ENCODE measurements around the gene COL9A2.

The COL9A2 gene

DNA sequence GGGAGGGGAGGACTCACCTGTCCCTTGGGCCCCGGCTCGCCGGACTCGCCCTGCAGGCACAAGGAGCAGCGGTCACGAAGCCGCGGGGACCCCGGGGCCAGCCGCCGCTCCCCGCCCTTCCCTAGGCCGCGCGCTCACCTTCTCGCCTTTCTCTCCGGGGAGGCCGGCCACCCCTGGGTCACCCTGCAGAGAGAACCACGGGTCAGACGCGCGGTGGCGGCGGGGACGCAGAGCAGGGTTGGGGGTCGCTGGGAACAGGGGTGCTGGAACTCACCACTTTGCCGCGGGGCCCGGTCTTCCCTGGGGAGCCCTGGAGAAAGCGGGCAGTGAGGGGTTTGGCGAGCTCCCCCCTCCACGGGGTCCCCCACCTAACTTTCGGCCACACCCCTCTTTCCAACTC is 13.3 kb downstream of the COL9A2 start:
- no peak for TF ChIP-seq POLR2A (IDR thresholded peaks at IDR 0.05; ENCODE audit: low read length)
- TF ChIP-seq GATA1 (IDR thresholded peaks at IDR 0.05; ENCODE audit: low read depth, low read length), result no peak
- no peak for DNase-seq

DNA sequence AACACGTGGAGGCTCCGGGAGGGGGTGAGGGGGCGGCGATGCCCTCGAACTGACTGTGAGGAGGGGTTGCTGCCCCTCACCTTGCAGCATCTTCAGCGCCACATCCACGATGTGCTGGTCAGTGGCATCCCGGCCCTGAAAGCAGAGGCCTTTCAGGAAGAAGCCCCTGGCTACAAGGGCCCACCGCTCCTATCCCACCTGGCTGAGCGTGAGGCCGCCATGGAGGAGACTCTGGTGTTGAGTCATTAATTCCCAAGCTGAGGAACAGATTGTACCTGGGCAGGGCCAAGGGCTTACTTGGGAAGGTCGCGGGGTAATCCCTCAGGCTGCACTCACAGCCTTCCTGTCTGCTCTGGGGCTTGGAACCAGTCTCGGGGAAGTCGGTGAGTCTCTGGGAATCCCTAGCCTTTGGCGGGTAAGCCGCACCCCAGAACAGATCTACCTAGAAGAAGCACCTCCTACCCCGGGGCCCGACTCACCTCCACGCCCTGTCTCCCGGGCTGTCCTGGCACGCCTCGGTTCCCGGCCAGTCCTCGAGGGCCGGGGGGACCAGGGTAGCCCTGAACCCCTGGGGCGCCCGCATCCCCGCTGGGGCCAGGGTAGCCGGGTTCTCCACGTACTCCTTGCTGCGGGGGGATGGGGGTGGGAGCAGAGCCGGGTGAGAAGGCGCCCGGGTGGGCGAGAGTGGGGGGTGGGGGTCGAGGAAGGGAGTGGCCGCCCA is 13.9 kb downstream of the COL9A2 start:
- no peak for DNase-seq
- TF ChIP-seq GATA1 (IDR thresholded peaks at IDR 0.05; ENCODE audit: low read depth, low read length), result no peak
- TF ChIP-seq POLR2A (IDR thresholded peaks at IDR 0.05; ENCODE audit: low read length), result no peak

DNA sequence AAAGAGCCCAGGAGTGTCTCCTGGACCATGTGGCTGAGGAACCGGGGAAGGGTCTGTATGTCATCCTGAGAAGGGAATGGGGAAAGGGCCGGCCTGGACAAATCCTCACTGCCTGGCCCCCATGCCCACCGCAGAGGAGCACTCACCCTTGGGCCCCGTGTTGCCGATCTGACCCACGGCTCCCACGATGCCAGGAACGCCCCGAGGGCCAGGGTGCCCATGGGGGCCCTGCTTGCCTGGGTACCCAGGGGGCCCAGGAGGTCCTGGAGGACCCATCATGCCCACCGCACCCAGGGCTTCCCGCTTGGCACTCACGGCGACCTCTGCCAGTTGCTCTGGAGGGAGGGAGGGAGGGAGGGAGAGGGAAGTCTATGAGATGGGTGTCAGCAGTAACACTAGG is 14.6 kb downstream of the COL9A2 start:
- no peak for TF ChIP-seq POLR2A (IDR thresholded peaks at IDR 0.05; ENCODE audit: low read length)
- no peak for TF ChIP-seq GATA1 (IDR thresholded peaks at IDR 0.05; ENCODE audit: low read depth, low read length)
- no peak for DNase-seq

DNA sequence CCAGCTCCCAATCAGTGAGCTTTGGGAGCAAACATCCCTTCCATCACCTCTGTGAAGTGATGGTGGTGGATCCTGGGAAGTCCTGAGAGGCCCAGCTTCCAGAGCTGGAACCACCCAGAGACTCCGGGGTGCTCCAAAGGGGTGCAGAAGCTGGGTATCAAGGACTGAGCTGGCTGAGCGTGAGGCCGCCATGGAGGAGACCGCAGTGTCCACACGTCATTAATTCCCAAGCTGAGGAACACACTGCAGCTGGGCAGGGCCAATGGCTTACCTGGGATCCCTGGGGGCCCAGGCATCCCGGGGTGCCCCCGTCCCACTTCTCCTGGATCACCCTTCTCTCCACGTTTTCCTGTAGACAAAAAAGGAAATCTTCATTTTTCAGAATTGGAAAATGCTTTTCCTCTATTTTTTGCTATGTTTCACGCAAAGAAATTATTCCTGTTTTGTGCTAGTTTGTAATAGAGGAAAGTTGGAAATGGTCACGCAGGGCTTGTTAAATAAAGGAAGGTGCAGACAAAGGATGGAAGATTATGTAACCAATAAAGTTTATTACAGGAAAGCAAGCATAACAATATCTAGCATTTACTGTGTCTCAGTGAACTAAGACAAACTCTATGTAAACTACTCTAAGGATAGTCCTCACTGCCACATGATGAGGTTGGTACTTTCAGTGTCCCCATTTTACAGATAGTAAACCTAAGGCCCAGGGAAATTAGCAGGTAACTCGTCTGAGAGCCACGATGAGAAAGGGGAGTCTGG is 15.4 kb downstream of the COL9A2 start:
- no peak for TF ChIP-seq POLR2A (IDR thresholded peaks at IDR 0.05; ENCODE audit: low read length)
- no peak for TF ChIP-seq GATA1 (IDR thresholded peaks at IDR 0.05; ENCODE audit: low read depth, low read length)
- DNase-seq, result no peak

DNA sequence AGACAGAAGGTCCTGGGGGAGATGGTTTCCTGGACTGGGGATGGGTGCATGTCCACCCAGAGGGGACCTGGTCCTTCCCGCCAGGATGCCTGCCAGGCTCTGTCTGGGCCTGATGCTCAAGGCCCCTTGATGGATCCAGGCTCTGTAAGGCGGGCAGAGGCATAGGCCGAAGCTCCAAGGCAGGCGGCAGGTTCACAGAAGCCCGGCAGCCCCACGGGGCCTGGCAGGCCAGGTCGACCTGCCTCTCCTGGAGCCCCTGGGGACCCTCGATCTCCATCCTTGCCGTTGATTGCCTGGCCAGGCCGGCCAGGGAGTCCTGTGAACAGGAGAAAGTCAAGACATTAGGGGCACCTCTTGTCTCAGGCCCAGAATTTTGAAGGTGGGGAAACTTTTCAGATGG is 16.0 kb downstream of the COL9A2 start:
- TF ChIP-seq POLR2A (IDR thresholded peaks at IDR 0.05; ENCODE audit: low read length) (no peak), GATA1 (IDR thresholded peaks at IDR 0.05; ENCODE audit: low read depth, low read length) (no peak)
- no peak for DNase-seq

DNA sequence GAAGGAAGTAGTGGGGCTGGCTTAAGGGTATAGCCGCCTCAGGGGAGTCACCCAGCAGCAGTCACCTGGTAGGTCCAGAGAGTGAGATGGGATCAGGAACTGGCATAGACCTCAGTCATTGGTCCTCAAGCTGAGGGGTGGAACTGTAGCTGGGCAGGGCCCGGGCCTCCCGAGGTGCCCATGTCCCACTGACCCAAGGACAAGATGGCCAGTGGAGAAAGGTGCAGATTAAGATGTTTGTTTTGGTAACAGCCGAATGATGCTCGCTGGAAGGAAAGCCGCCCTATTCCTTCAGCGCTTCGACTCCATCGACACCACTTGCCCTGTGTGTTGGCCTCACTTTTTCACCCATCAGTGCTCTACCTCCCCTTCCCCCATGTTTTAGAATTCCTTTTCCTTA is 16.4 kb downstream of the COL9A2 start:
- TF ChIP-seq GATA1 (IDR thresholded peaks at IDR 0.05; ENCODE audit: low read depth, low read length) (no peak), POLR2A (IDR thresholded peaks at IDR 0.05; ENCODE audit: low read length) (no peak)
- DNase-seq, result no peak

DNA sequence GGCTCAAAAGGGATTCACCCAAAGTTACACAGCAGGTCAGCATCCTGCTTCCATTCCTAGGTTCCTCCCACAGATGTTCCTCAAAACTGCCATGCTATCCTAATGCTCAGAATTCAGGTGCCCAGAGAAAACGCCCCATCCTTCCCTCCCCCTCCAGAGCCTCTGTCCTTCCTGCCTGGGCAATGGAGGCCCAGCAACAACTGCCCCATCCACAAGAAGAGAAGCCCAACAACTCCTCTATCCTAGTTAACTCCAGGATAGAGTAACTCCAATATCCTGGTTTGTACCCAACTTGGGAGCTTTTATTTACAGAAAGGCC is 16.9 kb downstream of the COL9A2 start:
- no peak for TF ChIP-seq POLR2A (IDR thresholded peaks at IDR 0.05; ENCODE audit: low read length)
- TF ChIP-seq GATA1 (IDR thresholded peaks at IDR 0.05; ENCODE audit: low read depth, low read length), result no peak
- no peak for DNase-seq

DNA sequence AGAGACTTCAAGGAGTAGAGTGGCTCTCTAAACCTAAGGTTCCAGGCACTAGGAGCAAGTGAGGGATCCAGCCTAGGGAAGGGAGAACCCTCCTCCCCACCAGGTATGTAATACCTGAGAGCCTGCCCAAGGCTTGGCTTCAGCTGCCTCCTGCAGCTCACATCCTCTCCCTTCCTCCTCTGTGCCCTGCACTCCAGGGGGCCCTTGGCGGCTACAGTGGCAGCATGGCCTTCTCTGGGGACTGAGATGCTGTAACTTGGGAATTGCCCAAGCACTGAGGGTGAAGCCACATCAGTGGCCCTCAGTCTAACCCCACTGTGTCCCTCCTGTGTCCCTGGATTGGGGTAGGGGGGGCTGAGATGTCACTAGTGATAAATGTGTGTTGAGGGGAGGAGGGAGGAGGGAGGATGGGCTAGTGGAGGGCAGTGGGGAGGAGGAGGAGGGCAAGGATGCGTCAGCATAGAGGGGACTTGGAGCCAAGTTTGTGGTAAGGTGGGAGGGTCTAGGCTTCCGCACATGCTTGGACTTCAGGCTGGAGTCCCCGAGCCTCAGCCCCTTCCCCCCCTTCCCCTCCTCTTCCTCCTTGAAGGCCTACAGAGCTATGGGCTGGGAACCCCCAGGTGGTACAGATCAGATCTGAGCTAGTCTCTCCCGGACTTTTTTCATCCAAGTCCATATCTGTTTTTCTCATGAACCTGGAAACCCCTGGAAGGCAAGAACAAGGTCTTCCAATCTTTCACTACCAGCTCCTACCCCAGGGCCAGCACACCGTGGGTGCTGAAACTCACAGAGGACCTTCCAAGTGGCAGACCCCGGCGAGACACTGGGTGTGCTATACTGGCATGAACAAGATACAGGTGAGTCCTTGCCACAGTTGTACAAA is 17.5 kb downstream of the COL9A2 start:
- DNase-seq, result no peak
- TF ChIP-seq GATA1 (IDR thresholded peaks at IDR 0.05; ENCODE audit: low read depth, low read length) (no peak), POLR2A (IDR thresholded peaks at IDR 0.05; ENCODE audit: low read length) (no peak)

DNA sequence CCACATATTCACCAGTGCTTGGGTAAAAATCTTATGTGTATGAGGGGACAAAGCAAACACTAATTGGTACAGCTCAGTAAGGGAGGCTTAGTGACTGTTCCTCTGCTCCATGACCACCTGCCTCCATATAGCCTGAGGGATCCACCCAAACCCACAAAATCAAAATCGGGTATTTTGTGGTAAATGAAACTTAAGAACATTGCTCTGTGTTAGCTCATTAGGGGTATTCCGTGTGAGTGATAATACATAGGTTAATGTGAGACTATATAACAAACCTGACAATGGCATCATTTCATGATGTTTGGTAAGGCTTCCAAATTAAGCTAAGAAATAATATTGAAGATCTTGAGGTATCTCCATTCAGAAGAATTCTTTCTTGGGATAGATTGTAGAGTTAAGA is 25.8 kb downstream of the COL9A2 start:
- no peak for DNase-seq
- no peak for TF ChIP-seq GATA1 (IDR thresholded peaks at IDR 0.05; ENCODE audit: low read depth, low read length)
- TF ChIP-seq POLR2A (IDR thresholded peaks at IDR 0.05; ENCODE audit: low read length), result no peak

DNA sequence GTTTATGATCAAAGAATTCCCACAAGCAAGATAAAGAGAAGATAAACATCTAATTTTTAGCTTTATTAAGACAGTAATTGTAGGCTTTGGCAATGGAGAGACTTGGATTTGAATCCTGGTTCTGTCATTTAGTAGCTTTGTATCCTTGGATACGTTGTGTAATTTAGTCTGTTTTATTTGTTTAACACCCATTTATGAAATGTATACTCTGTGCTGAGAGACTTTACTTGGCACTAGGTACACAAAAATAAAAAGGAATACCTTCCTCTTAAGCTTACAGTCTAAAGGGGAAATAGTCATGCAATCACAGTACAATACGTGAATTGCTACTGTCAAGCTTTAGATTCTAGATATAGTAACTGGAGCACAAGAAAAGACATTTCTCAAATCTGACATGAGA is 35.2 kb downstream of the COL9A2 start:
- TF ChIP-seq GATA1 (IDR thresholded peaks at IDR 0.05; ENCODE audit: low read depth, low read length), result no peak
- no peak for TF ChIP-seq POLR2A (IDR thresholded peaks at IDR 0.05; ENCODE audit: low read length)
- no peak for DNase-seq

DNA sequence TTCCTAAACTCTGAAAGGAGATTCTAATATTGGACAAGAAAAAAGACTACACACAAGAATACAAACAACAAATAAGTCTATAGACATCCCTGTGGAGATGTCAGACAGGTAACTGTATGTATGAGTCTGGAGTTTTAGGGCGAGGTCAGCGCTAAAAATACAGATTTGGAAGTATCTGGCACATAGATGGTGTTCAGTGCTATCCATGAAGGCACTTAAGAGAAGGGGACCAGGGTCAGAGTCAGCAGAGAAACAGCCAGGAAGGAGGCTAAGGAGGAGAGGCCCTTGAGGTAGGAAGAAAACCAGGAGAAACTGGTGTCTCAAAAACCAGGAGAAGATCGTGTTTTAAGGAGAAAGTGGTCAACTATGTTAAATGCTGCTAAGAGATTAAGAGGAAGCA is 41.0 kb downstream of the COL9A2 start:
- TF ChIP-seq GATA1 (IDR thresholded peaks at IDR 0.05; ENCODE audit: low read depth, low read length), result no peak
- TF ChIP-seq POLR2A (IDR thresholded peaks at IDR 0.05; ENCODE audit: low read length), result no peak
- no peak for DNase-seq

DNA sequence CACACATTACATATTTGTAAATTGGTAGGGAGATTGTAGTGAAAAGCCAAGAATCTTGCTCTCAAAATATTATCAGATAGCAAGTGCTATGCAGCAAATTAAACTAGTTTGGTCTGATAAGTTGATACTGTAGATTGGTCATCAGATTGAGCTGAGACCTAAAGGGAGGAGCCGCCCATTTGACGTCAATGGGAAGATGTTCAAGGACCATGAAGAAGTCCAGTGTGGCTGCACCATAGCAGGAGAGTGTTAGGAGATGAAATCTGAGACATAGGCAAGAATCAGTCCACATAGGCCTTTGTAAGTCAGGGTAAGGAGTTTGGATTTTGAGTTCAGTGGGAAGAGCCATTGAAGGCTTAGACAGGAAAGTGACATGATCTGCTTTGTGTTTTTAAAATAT is 42.8 kb downstream of the COL9A2 start:
- no peak for DNase-seq
- TF ChIP-seq GATA1 (IDR thresholded peaks at IDR 0.05; ENCODE audit: low read depth, low read length) (no peak), POLR2A (IDR thresholded peaks at IDR 0.05; ENCODE audit: low read length) (no peak)

DNA sequence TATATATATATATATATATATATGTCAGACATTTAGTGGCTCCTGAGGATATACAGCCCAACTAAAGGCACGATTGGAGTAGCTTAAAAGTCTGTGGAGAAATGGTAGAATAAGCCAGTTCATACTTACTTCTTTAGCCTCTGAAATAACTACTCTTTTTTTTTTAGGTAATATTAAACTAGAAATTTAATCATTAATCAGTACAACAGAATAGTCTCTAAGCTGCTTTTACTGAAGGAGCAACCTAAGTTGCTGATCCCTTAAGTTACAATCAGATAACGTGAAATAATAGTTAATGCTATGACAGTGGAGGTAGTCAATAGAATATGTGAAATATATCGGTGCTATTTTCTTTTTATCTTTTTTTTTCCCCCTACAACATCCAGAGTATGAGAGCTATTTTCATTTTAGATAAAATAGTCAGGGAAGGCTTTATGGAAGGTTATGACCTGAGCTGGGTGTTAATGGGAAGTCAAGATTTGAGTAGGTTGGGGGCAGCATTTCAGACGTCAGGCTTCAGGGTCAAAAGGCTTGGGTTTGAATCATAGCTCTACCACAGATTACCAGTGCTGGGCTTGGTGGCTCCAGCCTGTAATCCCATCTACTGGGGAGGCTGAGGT is 43.4 kb downstream of the COL9A2 start:
- no peak for DNase-seq
- TF ChIP-seq GATA1 (IDR thresholded peaks at IDR 0.05; ENCODE audit: low read depth, low read length) (no peak), POLR2A (IDR thresholded peaks at IDR 0.05; ENCODE audit: low read length) (no peak)

All from erythroblast (primary cell).